Ovary (tissue), 10 donors: Measurements from ENCODE around the gene GCA. TPM values are rescaled to one million over a fixed set of nuclear protein-coding genes. Genes with fewer than 3 reads are reported as not detected.
A peak's percentile ranks its signal among the peaks of the same experiment; 100 is the strongest.

Experiments
- DNase-seq, 5 donors: peaks; one replicate each; pipeline ENCODE4 v3.0.0-alpha.2; 2019 to 2020
- H3K27ac ChIP-seq, 2 donors: fragments of 200-600 bp; one replicate each; pipeline versions ENCODE4 v1.5.1 to v1.8.0; 2019 to 2022
- H3K27me3 ChIP-seq: fragments of 200-600 bp; one replicate; pipeline ENCODE4 v1.8.0; 2022
- H3K36me3 ChIP-seq: fragments of 200-600 bp; sonication (generic); one replicate; pipeline ENCODE4 v1.5.1; 2019
- H3K4me1 ChIP-seq: one replicate; pipeline ENCODE4 v1.8.1; 2013; ENCODE audit warnings: mild to moderate bottlenecking, moderate library complexity; ENCODE audit not compliant: insufficient read depth
- H3K4me3 ChIP-seq: fragments of 200-600 bp; sonication (generic); one replicate; pipeline ENCODE4 v1.5.1; 2017
- H3K9me3 ChIP-seq, 2 donors: fragments of 200-600 bp in 1 of 2; sonication (generic) in 1 of 2; one replicate each; pipeline versions ENCODE4 v1.5.1 to v1.8.1; 2013 to 2019; ENCODE audit warnings: mild to moderate bottlenecking in 1 of 2, moderate library complexity in 1 of 2
- CTCF ChIP-seq, 3 donors: fragments of 450-650 bp in 2 of 3; fragments of 200-600 bp in 1 of 3; IDR thresholded peaks; one replicate each; pipeline versions ENCODE4 v1.5.1 to v1.8.0; 2016 to 2022; ENCODE audit warnings: antibody characterized with exemption in 3 of 3, mild to moderate bottlenecking in 1 of 3
- EP300 ChIP-seq: sonication (generic); formaldehyde crosslinking; IDR thresholded peaks from one replicate; pipeline ENCODE4 v1.6.1; 2017; ENCODE audit warnings: antibody characterized with exemption
- POLR2A ChIP-seq: fragments of 450-650 bp; IDR thresholded peaks from one replicate; pipeline ENCODE4 v1.6.1; 2017; ENCODE audit warnings: antibody characterized with exemption, mild to moderate bottlenecking, moderate library complexity
- WGBS, 3 donors: extraction: QIAGEN DNeasy Blood & Tissue Kit in 1 of 3; methylation state at CpG; one replicate each; pipeline versions ENCODE4 v1.1.5 to v1.1.7; 2013 to 2017; 5-methylcytosine and 5-hydroxymethylcytosine counted together
- intact Hi-C, 4 donors: fragments of 100-400 bp; cut with DNase I; formaldehyde crosslinking; loops; one replicate each; pipeline versions ENCODE4 v1.11.0 to v1.15.1; 2022 to 2023
- long read RNA-seq, 3 donors: library from polyadenylated mRNA in 2 of 3; unstranded in 2 of 3; transcript quantifications; one replicate each; pipeline ENCODE4 v2.0.0 and lab custom pipeline, GENCODE V29; 2021 to 2026
- polyA plus RNA-seq, 2 donors: library from polyadenylated mRNA; stranded (reverse); fragments of 200-250 nt in 1 of 2; fragments of 350-450 nt in 1 of 2; fragmentation: Illumina TruSeq in 1 of 2; extraction: RNeasy Lipid Tissue Mini Kit (QIAGEN cat#74804) in 1 of 2; gene quantifications; one replicate each; pipeline ENCODE4 v1.2.3, GENCODE V29; 2013 to 2014
- total RNA-seq, 7 donors: library from RNA; depleted of rRNA in 2 of 7; stranded (reverse); fragments of >200 nt in 2 of 7; fragmentation: NEBNext Ultra II Directional in 3 of 7; extraction: Animal tissue kit (Norgen Biotek cat#: 25700) in 3 of 7; gene quantifications; one replicate each; pipeline versions ENCODE4 v1.1.0 to v1.2.4, GENCODE V29; 2016 to 2023
- donor health status: DM: no; HTN: no; CAD: no; lungs with moderate emphysema.
- donor health status: DM: no; HTN: no; CAD: no.
- donor health status: Bipolar disorder and iron deficiency.
- donor health status: DM: yes; HTN: yes; CAD: no.
- donor health status: DM: no; HTN: no; CAD: no.
- donor health status: DM: yes; HTN: yes; CAD: no.

GCA gene, protein sequence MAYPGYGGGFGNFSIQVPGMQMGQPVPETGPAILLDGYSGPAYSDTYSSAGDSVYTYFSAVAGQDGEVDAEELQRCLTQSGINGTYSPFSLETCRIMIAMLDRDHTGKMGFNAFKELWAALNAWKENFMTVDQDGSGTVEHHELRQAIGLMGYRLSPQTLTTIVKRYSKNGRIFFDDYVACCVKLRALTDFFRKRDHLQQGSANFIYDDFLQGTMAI
- total RNA-seq (10 to 100 TPM in 6 of 7 donors, 1 to 10 TPM in 1; 7.2 to 23.3 (median 12.5) TPM), polyA plus RNA-seq (10 to 100 TPM in 1 of 2 donors, 1 to 10 TPM in 1; 8.8 to 12.5 TPM)
- long read RNA-seq, donor 1, transcript GCA-204 (8 exons, 1,992 nt): major isoform, 56 of 67 reads
- long read RNA-seq, donor 1, partial matches to known transcripts: 1 of 67 reads
- long read RNA-seq, donor 1, other reads (novel, unspliced or antisense): 6 of 67 reads
- long read RNA-seq, donor 2, transcript GCA-204 (8 exons, 1,992 nt): major isoform, 21 of 29 reads
- long read RNA-seq, donor 2, partial matches to known transcripts: 6 of 29 reads
- long read RNA-seq, donor 2, other reads (novel, unspliced or antisense): 0 of 29 reads
- long read RNA-seq, donor 3, transcript GCA-204 (8 exons, 1,992 nt): major isoform, 13 of 18 reads
- long read RNA-seq, donor 3, partial matches to known transcripts: 1 of 18 reads
- long read RNA-seq, donor 3, other reads (novel, unspliced or antisense): 4 of 18 reads

- peak within 1 kb of the TSS; percentile 86 for H3K4me3 ChIP-seq
- TF ChIP-seq POLR2A (peak; percentile 24), CTCF (IDR thresholded peaks at IDR 0.05) (peak in 1 of 3 donors; percentile 32), EP300 (no peak)
- no peaks in the 10 kb centered on the region for H3K27me3 ChIP-seq
- H3K4me1 ChIP-seq: no peaks in the 10 kb centered on the region
- 0 to 1% (median 0%) methylated on average over 46 to 57 of the region's 57 CpGs for WGBS, 3 donors
- no peaks in the 10 kb centered on the region for H3K36me3 ChIP-seq
- intact Hi-C loops: no loop called here
- no peak within 1 kb of the TSS for H3K27ac ChIP-seq
- no peaks in the 10 kb centered on the region for H3K9me3 ChIP-seq
- DNase-seq: peak; percentile 95 to 97 (median 96)
Observed at GRCh38 chr2:162343824-162344616, at the start of gene GCA. Gene GCA (plus strand): TSS chr2:162344132. CDS start chr2:162344249, 117 bp downstream.

DNA sequence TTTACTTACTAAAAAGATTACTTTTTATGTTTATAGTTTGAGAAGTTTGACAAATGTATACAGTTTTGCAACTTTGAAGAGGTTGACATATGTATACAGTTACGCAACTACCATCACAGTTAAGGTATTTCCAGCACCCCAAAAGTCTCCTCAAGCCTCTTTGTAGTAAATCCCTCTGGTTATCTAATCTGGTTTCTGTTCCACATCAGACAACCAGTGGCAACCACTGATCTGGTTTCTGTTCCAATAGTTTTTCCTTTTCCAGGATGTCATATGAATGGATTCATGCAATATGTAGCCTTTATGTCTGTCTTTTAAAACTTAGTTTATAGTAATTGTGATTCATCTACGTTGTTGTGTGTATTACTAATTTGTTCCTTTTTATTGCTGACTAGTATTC is 48.9 kb upstream of the GCA start:
- Histone ChIP-seq H3K4me1 (no peaks in the 10 kb centered on the region), H3K4me3 (no peak overlapping the region), H3K27ac (no peak overlapping the region), H3K36me3 (no peaks in the 10 kb centered on the region), H3K27me3 (no peaks in the 10 kb centered on the region), H3K9me3 (no peaks in the 10 kb centered on the region)
- 91 to 97% (median 96%) methylated on average over 2 of the region's 2 CpGs for WGBS, 3 donors
- no peak for DNase-seq
- TF ChIP-seq EP300: no peak
- intact Hi-C loops: no loop called here

DNA sequence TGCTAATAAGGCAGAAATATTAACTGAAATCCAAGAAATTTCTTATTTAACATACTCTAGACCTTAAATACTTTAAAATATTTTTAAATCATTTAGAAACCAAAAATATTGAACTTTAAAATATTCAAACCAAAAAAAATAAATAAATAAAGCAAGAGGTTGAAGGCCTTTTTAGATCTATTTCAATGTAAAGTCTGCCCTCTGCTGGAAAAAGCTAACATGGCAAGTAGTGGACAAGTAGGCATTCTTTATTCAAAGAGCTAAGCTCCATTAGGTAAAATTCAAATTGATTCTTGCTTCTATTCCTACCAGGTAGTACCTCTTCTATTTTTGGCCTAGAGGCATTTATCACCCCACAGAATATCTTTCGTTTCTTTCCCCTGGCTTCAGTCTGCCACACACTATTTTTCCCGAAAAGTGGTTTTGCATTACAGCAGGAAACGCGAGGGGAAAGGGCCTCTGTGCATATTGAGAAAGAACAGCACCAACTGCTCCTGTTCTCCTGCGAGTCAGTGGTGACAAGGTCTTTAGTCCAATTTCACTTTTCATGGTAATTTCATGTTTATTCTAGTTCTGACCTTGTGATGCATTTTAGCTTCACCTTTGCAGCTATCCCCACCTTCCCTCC is 45.9 kb upstream of the GCA start:
- Histone ChIP-seq H3K27me3 (no peaks in the 10 kb centered on the region), H3K36me3 (no peaks in the 10 kb centered on the region), H3K9me3 (no peaks in the 10 kb centered on the region), H3K27ac (no peak overlapping the region), H3K4me1 (no peaks in the 10 kb centered on the region), H3K4me3 (no peak overlapping the region)
- peak in 3 of 5 donors; percentile 30 to 69 (median 45) for DNase-seq
- intact Hi-C loops: no loop called here
- WGBS, 3 donors: 64 to 67% (median 65%) methylated on average over 5 of the region's 5 CpGs
- TF ChIP-seq CTCF (IDR thresholded peaks at IDR 0.05) (peak; percentile 44 to 75 (median 54)), POLR2A (no peak), EP300 (no peak)

GRCh38 chr2:162298669-162299335 is 45.1 kb upstream of the GCA start:
- Histone ChIP-seq H3K27me3 (no peaks in the 10 kb centered on the region), H3K4me3 (no peak overlapping the region), H3K4me1 (no peaks in the 10 kb centered on the region), H3K36me3 (no peaks in the 10 kb centered on the region), H3K9me3 (no peaks in the 10 kb centered on the region), H3K27ac (no peak overlapping the region)
- WGBS, 3 donors: 87 to 95% (median 94%) methylated on average over 9 of the region's 9 CpGs
- TF ChIP-seq CTCF (IDR thresholded peaks at IDR 0.05) (no peak), POLR2A (no peak), EP300 (no peak)
- no peak for DNase-seq
- intact Hi-C loops: no loop called here
